HUES48 (cell line): ENCODE measurements around the gene RAB1B.
"Not testable (repeated sequence)": the region's sequence is repeated elsewhere in the genome, so short reads cannot be mapped to it uniquely, and the experiment has no call there.

Source experiments
- H3K27ac ChIP-seq: one replicate; pipeline ENCODE4 v1.7.0; 2013; ENCODE audit warnings: low read depth, low read length, inconsistent platforms
- H3K27me3 ChIP-seq: 2 replicates; pipeline ENCODE4 v1.6.1; 2013; ENCODE audit warnings: mild to moderate bottlenecking, low read length; ENCODE audit not compliant: control insufficient read depth, insufficient read depth
- H3K36me3 ChIP-seq: 2 replicates; pipeline ENCODE4 v1.6.1; 2013; ENCODE audit warnings: low read length; ENCODE audit not compliant: control insufficient read depth, insufficient read depth
- H3K4me1 ChIP-seq: 2 replicates; pipeline ENCODE4 v1.6.1; 2013; ENCODE audit warnings: mild to moderate bottlenecking, low read length; ENCODE audit not compliant: control insufficient read depth, insufficient read depth
- H3K4me3 ChIP-seq: 2 replicates; pipeline ENCODE4 v1.5.1; 2013; ENCODE audit warnings: mild to moderate bottlenecking, low read depth, low read length
- H3K9ac ChIP-seq: 2 replicates; pipeline ENCODE4 v1.6.1; 2013; ENCODE audit warnings: mild to moderate bottlenecking, low read depth, low read length, moderate library complexity
- H3K9me3 ChIP-seq: 2 replicates; pipeline ENCODE4 v1.6.1; 2013; ENCODE audit warnings: low read length; ENCODE audit not compliant: control insufficient read depth, insufficient read depth

The RAB1B gene

DNA sequence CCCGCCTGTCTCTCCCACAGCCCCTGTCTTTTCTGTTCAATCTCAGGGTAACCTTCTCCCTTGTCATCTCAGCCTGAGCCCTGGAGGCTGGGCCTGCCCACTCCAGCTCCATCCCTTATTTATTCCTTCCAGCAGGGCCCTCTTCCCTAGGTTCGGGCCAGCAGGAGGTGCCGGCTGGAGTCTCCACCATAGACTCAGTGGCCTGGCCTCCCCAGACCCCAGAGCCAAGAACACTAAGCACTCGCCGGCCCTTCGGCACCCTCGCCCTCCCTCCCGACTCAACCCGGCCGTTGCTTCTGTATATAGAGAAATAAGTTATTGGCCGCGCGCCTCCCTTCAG is 1.4 kb upstream of the RAB1B start:
- Histone ChIP-seq H3K4me3 (peak overlapping the region; percentile 90), H3K36me3 (peaks cover 48% of the 10 kb centered on the region), H3K27ac (peak overlapping the region; percentile 57), H3K27me3 (no peaks in the 10 kb centered on the region), H3K9ac (no peak overlapping the region), H3K9me3 (no peaks in the 10 kb centered on the region), H3K4me1 (peaks cover 8% of the 10 kb centered on the region; the same call in 1 of the 2 replicates)

DNA sequence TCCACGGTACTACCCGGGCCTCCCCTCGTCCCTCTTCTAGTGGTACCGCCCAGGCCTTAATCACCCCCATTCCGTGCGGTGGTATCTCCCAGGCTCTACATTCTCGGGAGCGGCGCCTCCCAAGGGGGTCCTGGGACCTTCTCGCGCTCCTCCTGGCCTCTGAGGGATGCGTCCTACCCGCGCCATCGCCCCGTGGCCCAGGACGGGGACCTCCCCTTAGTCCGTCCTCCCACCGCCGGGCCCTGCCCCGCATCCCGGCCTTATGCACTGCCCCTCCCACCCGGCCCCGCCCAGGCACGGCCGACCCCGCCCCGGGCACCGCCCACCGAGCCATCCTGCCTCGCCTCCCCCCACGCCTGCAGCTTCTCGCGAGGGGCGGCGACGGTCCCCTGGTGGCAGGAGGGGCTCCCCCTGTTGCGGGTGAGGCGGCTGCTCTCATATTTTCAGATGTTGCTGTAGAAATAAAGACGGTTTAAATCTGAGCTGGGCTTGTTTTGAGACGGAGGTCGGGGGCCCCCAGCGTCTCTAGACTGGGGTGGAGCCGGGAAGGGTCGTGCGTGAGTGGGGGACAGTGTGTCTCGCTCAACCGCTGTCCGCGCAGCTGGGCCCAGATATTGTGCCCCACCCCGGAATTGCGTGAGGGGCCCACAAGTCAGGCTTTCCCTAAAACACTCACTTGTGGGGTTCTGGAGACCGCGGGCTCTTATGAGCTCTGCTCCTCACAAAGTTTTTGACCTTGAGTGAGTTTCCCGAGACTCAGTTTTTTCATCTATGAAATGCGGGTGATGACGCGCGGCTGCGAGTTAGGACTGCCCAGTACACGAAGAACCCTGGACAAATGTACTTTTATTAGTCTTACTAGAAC is 828 bp upstream of the RAB1B start:
- peaks cover 8% of the 10 kb centered on the region; the same call in 1 of the 2 replicates for H3K4me1 ChIP-seq
- no peaks in the 10 kb centered on the region for H3K27me3 ChIP-seq
- peak overlapping the region; percentile 90 for H3K4me3 ChIP-seq
- no peaks in the 10 kb centered on the region for H3K9me3 ChIP-seq
- peak overlapping the region; percentile 35 for H3K9ac ChIP-seq
- H3K27ac ChIP-seq, result peak overlapping the region; percentile 82
- peaks cover 48% of the 10 kb centered on the region for H3K36me3 ChIP-seq

GRCh38 chr11:66268952-66269905 is 790 bp downstream of the RAB1B start:
- peaks cover 48% of the 10 kb centered on the region for H3K36me3 ChIP-seq
- H3K9me3 ChIP-seq, result no peaks in the 10 kb centered on the region
- H3K27ac ChIP-seq, result peak overlapping the region; percentile 97
- peaks cover 8% of the 10 kb centered on the region; the same call in 1 of the 2 replicates for H3K4me1 ChIP-seq
- H3K4me3 ChIP-seq, result peak overlapping the region; percentile 90
- H3K9ac ChIP-seq, result peak overlapping the region; percentile 49
- no peaks in the 10 kb centered on the region for H3K27me3 ChIP-seq

DNA sequence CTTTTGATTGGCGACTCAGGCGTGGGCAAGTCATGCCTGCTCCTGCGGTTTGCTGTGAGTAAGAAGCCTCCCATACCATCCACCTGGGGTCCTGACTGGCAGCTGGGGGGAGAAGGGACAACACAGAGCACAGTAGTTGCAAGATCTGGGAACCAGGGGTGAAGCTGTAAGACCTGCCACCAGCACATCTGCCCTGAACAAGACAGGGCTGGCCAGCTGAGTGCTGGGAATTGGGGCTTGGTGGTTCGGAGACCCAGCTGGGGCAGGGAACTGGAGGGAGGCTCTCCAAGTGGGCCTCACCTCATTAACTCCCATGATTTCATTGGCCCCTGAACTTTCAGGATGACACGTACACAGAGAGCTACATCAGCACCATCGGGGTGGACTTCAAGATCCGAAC is 3.4 kb downstream of the RAB1B start:
- Histone ChIP-seq H3K27ac (no peak overlapping the region), H3K36me3 (peaks cover 38% of the 10 kb centered on the region), H3K27me3 (no peaks in the 10 kb centered on the region), H3K4me3 (no peak overlapping the region), H3K9me3 (no peaks in the 10 kb centered on the region), H3K4me1 (peaks cover 8% of the 10 kb centered on the region; the same call in 1 of the 2 replicates), H3K9ac (no peak overlapping the region)

DNA sequence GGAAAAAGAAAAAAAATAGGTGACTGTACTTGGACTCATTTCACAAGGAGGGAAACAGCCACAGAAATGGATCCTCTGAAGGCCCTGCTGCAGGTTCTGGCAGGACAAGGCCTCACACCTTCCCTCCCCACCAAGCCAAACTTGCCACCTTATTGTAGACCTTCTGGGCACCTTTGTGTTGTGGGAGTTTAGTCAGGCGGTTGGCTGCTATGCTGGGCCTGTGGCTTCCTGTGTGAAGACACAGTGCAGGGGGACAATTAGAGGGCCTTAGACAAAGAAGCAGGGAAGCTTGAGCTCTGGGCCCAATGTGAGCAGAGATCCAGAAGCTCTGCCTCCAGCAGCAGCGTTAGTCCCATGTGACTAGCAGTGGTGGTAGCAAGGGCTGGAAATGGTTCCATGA is 4.2 kb downstream of the RAB1B start:
- Histone ChIP-seq H3K9ac (no peak overlapping the region), H3K4me3 (no peak overlapping the region), H3K36me3 (peaks cover 38% of the 10 kb centered on the region), H3K27me3 (no peaks in the 10 kb centered on the region), H3K4me1 (peaks cover 8% of the 10 kb centered on the region; the same call in 1 of the 2 replicates), H3K27ac (no peak overlapping the region), H3K9me3 (no peaks in the 10 kb centered on the region)

- H3K9ac ChIP-seq, result no peak overlapping the region
- H3K9me3 ChIP-seq, result no peaks in the 10 kb centered on the region
- H3K36me3 ChIP-seq, result peaks cover 38% of the 10 kb centered on the region
- H3K27ac ChIP-seq, result no peak overlapping the region
- H3K4me3 ChIP-seq, result no peak overlapping the region
- no peaks in the 10 kb centered on the region for H3K27me3 ChIP-seq
- H3K4me1 ChIP-seq, result peaks cover 8% of the 10 kb centered on the region; the same call in 1 of the 2 replicates
These were observed 5.8 kb downstream of the RAB1B start for GRCh38 chr11:66274219-66274618.

GRCh38 chr11:66275396-66275795 is 7.0 kb downstream of the RAB1B start:
- H3K27ac ChIP-seq, result no peak overlapping the region
- no peaks in the 10 kb centered on the region for H3K4me1 ChIP-seq
- H3K9ac ChIP-seq, result no peak overlapping the region
- no peak overlapping the region for H3K4me3 ChIP-seq
- peaks cover 38% of the 10 kb centered on the region for H3K36me3 ChIP-seq
- no peaks in the 10 kb centered on the region for H3K27me3 ChIP-seq
- H3K9me3 ChIP-seq, result no peaks in the 10 kb centered on the region

- Histone ChIP-seq H3K27me3 (no peaks in the 10 kb centered on the region), H3K36me3 (peaks cover 38% of the 10 kb centered on the region), H3K27ac (no peak overlapping the region), H3K4me1 (no peaks in the 10 kb centered on the region), H3K9me3 (no peaks in the 10 kb centered on the region), H3K9ac (no peak overlapping the region), H3K4me3 (no peak overlapping the region)
These were observed 7.7 kb downstream of the RAB1B start for GRCh38 chr11:66275984-66276612.

- not testable (repeated sequence) for H3K9ac ChIP-seq, H3K4me1 ChIP-seq, H3K27ac ChIP-seq, H3K9me3 ChIP-seq, H3K4me3 ChIP-seq, H3K27me3 ChIP-seq
- peaks cover 36% of the 10 kb centered on the region for H3K36me3 ChIP-seq
These were observed 8.2 kb downstream of the RAB1B start for GRCh38 chr11:66276619-66277018.

GRCh38 chr11:66277064-66277463 is 8.6 kb downstream of the RAB1B start:
- H3K4me1 ChIP-seq, H3K4me3 ChIP-seq, H3K9me3 ChIP-seq, H3K27ac ChIP-seq, H3K27me3 ChIP-seq, H3K9ac ChIP-seq: not testable (repeated sequence)
- peaks cover 32% of the 10 kb centered on the region for H3K36me3 ChIP-seq
